ENCODE data around the gene ETV3. TPM values are rescaled to one million over a fixed set of nuclear protein-coding genes. Genes with fewer than 3 reads are reported as not detected.
A peak's percentile ranks its signal among the peaks of the same experiment; 100 is the strongest.

Gene ETV3
- total RNA-seq, 1 donor from 2014 or later = 27.0 TPM

DNA sequence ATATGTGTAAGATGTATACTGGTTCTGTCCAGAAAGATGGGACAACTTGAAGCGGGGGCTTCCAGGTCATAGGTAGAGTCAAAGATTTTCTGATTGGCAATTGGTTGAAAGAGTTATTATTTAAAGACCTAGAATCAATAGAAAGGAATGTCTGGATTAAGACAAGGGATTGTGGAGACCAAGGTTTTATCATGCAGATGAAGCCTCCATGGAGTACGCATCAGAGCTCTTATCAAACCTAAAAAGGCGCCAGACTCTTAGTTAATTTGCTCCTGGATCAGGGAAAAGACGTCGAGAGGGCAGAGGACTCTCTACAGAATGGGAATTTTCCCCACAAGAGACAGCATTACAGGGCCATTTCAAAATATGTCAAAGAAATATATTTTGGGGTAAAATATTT is 23.7 kb upstream of the ETV3 start:
- no peak for DNase-seq (ENCODE audit: low spot score)

- no peak for DNase-seq (ENCODE audit: low spot score)
Observed at GRCh38 chr1:157158967-157159366, 20.8 kb upstream of the ETV3 start.

- no peak for DNase-seq (ENCODE audit: low spot score)
Observed at GRCh38 chr1:157157501-157158190, 19.5 kb upstream of the ETV3 start.

DNA sequence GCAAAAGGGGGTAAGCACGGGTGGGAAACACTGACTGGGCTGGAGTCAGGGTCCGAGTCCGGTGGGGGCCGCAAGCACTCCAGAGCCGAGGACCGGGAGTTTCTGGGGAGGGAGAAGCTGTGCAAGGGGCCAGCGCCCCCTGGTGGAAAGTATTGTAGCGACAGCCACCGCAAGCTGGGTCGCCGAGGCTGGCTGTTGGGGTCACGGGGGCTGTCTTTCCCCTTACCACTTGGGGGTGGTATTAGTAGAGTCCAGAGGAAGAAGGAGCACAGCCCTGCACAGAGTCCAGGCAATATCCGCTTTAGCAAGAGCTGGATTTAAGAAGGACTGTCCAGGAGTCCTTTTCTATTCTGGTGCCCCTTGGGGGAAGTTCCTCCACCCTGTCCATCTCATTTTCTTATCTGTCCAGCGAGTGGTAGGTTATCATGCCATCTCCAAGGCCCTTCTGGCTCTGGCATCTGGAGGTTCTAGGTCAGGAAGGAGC is 17.9 kb upstream of the ETV3 start:
- peak; percentile 70 for DNase-seq (ENCODE audit: low spot score)

GRCh38 chr1:157155658-157156057 is 17.5 kb upstream of the ETV3 start:
- DNase-seq (ENCODE audit: low spot score) = no peak

DNA sequence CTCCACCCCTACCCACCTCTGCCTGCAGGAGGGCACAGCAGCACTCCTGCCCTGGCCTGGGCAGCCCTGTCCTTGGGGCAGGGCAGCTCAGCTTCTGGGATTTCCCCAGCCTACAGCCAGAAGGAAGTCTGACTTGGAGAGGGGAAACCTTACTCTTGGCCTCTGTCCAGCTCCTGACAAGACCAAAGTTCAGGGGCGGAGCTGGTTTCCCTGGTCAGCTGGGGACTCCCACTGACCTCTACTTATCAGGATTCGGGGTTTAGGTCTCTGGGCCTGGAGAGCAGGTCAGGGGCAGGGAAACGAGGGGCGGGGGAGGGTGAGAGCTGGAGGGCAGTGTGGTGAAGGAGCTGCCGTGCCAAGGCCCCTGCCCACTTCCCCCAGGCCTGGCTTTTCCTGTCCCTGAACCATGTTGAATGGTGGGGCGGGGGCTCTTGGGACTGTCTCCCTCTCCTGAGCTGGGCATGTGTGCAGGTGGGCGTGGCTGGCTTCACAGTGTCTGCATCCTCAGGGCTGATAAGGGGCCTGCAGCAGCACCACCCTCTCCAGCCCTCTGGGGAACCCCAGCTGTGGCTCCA is 16.8 kb upstream of the ETV3 start:
- peak; percentile 84 for DNase-seq (ENCODE audit: low spot score)

DNA sequence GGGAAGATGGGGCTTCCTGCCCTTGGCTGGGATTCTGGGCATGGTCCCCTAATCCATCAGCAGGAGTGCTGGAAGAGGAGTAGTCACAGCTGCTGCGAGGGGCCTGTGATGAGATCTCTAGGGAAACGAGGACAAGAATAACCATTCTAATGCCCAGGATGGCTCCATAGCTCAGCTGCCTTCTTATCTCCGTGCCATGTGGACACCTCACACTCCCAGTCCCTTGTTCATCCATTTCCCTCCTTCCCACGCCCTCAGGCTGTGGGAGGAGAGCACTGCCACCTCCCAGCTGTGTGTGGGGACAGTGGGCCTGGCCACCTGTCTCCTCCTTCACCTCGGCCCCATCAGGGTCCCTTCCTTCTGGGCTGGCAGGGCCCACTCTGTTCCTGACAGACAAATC is 16.1 kb upstream of the ETV3 start:
- DNase-seq (ENCODE audit: low spot score) = no peak

- no peak for DNase-seq (ENCODE audit: low spot score)
Observed at GRCh38 chr1:157153746-157154145, 15.6 kb upstream of the ETV3 start.

DNA sequence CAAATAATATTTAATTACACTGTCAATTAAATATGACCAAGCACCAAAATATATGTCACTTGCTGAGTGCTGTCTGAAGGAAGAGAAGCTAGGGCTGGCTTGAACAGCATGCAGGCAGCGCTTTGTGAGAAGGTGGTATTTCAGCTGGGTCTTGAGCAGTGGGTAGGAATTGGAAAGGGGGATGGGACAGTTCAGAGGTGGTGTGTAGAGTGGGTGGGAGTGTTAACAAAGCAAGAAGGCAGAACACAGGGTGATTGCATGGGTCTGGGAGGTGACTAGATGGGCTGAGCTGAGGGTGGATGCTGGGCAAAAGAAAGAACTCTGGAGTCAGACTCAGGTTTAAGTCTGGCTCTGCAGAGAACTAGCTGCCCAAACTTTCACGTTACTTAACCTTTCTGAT is 14.3 kb upstream of the ETV3 start:
- no peak for DNase-seq (ENCODE audit: low spot score)

- DNase-seq (ENCODE audit: low spot score) = no peak
Observed at GRCh38 chr1:157151506-157151905, 13.3 kb upstream of the ETV3 start.

GRCh38 chr1:157151073-157151472 is 12.9 kb upstream of the ETV3 start:
- DNase-seq (ENCODE audit: low spot score) = no peak

- no peak for DNase-seq (ENCODE audit: low spot score)
Observed at GRCh38 chr1:157150631-157151030, 12.4 kb upstream of the ETV3 start.

- DNase-seq (ENCODE audit: low spot score) = no peak
Observed at GRCh38 chr1:157147906-157148700, 9.9 kb upstream of the ETV3 start.

GRCh38 chr1:157147037-157147436 is 8.8 kb upstream of the ETV3 start:
- no peak for DNase-seq (ENCODE audit: low spot score)

- DNase-seq (ENCODE audit: low spot score) = no peak
Observed at GRCh38 chr1:157146244-157146643, 8.0 kb upstream of the ETV3 start.

GRCh38 chr1:157145076-157145475 is 6.9 kb upstream of the ETV3 start:
- DNase-seq (ENCODE audit: low spot score) = no peak

DNA sequence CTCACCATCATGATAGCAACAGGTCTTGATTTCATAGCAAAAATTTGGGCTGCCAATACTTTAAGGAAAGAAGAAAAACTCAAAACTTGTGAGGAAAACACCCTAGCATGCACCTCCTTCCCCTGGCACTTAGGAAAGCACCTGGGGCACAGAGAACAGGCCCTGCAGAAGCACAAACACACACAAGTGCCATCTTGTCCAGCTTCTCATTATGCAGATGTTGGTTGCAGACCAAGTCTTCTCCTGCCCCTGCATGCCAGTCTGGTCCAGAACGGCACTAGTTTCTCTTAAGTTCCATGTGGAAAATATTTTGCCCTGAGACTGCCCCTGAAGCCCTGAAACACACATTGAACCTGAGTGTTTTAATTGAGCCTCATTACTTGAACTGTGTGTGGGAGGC is 6.3 kb upstream of the ETV3 start:
- DNase-seq (ENCODE audit: low spot score) = no peak

- no peak for DNase-seq (ENCODE audit: low spot score)
Observed at GRCh38 chr1:157142765-157143423, 4.7 kb upstream of the ETV3 start.

GRCh38 chr1:157142201-157142600 is 4.0 kb upstream of the ETV3 start:
- DNase-seq (ENCODE audit: low spot score) = no peak

GRCh38 chr1:157141212-157141855 is 3.1 kb upstream of the ETV3 start:
- no peak for DNase-seq (ENCODE audit: low spot score)

DNA sequence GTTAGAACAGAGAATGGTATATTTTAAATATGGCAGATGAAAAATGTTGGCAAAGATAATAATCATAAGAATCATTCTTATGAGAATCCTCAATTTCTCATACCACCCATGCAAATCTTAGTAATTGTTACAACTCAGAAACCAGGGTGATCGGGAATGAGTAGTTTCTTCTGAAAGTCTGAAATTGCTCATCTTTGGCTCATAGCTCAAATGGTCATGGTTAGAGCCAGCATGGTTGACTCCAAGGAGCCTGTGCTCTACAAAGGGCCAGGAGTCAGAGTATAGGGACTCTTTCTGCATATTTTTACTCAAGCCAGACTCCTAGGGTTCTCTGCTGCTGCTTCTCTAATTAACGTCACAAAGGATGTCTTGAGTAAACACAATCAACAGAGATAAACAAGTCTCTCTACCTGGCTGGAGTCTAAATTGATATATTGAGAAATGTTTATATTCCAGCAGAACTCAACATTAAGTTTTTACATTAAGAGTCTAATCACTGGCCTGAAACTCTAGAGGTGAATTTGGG is 1.9 kb upstream of the ETV3 start:
- DNase-seq (ENCODE audit: low spot score) = no peak

All from mucosa of gallbladder (tissue), 1 donor.